ENCODE results near the gene R3HDM1.

The R3HDM1 gene

GRCh38 chr2:135641156-135642068, 110.1 kb downstream of the R3HDM1 start:
- no peaks in the 10 kb centered on the region for H3K9me2 ChIP-seq (replicated peaks; ENCODE audit: insufficient read depth, low read length)
- no peaks in the 10 kb centered on the region for H3K27me3 ChIP-seq (ENCODE audit: low read length)
- H3K9ac ChIP-seq (ENCODE audit: low read length), result no peak overlapping the region
- TF ChIP-seq EZH2phosphoT487 (conservative IDR thresholded peaks at IDR 0.05; ENCODE audit: low read length) (no peak), CTCF (IDR thresholded peaks at IDR 0.05; ENCODE audit: insufficient read depth, low read length, poor library complexity, severe bottlenecking) (no peak)
- no peaks in the 10 kb centered on the region; the same call in 1 of the 2 replicates for H4K20me1 ChIP-seq (ENCODE audit: low read depth, low read length)
- peaks cover 4% of the 10 kb centered on the region; the same call in 1 of the 2 replicates for H3F3A ChIP-seq (ENCODE audit: insufficient read depth)
- H3K36me3 ChIP-seq (ENCODE audit: low read length), result peaks cover 37% of the 10 kb centered on the region
- H3K9me3 ChIP-seq (ENCODE audit: insufficient read depth, low read length), result no peaks in the 10 kb centered on the region
- no peaks in the 10 kb centered on the region for H3K79me2 ChIP-seq (ENCODE audit: insufficient read depth, low read length)
- no peak overlapping the region for H3K4me2 ChIP-seq (ENCODE audit: low read depth, low read length, poor library complexity, severe bottlenecking)
- no peak overlapping the region for H3K4me3 ChIP-seq (ENCODE audit: insufficient read depth, low read length, poor library complexity, severe bottlenecking)
- no peak overlapping the region for H3K27ac ChIP-seq (ENCODE audit: low read depth, low read length)
- H2AFZ ChIP-seq (ENCODE audit: low read depth, low read length, severe bottlenecking), result no peak overlapping the region

GRCh38 chr2:135647836-135648579, 116.7 kb downstream of the R3HDM1 start:
- Histone ChIP-seq H3F3A (ENCODE audit: insufficient read depth) (peaks cover 4% of the 10 kb centered on the region; the same call in 1 of the 2 replicates), H3K4me2 (ENCODE audit: low read depth, low read length, poor library complexity, severe bottlenecking) (no peak overlapping the region), H2AFZ (ENCODE audit: low read depth, low read length, severe bottlenecking) (no peak overlapping the region), H3K27me3 (ENCODE audit: low read length) (no peaks in the 10 kb centered on the region), H3K4me3 (ENCODE audit: insufficient read depth, low read length, poor library complexity, severe bottlenecking) (no peak overlapping the region), H3K9me2 (replicated peaks; ENCODE audit: insufficient read depth, low read length) (no peaks in the 10 kb centered on the region), H3K9ac (ENCODE audit: low read length) (no peak overlapping the region), H4K20me1 (ENCODE audit: low read depth, low read length) (no peaks in the 10 kb centered on the region; the same call in 1 of the 2 replicates), H3K79me2 (ENCODE audit: insufficient read depth, low read length) (no peaks in the 10 kb centered on the region), H3K36me3 (ENCODE audit: low read length) (peaks cover 52% of the 10 kb centered on the region), H3K9me3 (ENCODE audit: insufficient read depth, low read length) (no peaks in the 10 kb centered on the region), H3K27ac (ENCODE audit: low read depth, low read length) (no peak overlapping the region)
- TF ChIP-seq EZH2phosphoT487 (conservative IDR thresholded peaks at IDR 0.05; ENCODE audit: low read length), result no peak
- no peak for TF ChIP-seq CTCF (IDR thresholded peaks at IDR 0.05; ENCODE audit: insufficient read depth, low read length, poor library complexity, severe bottlenecking)

GRCh38 chr2:135650721-135651120, 119.4 kb downstream of the R3HDM1 start:
- H3K9me2 ChIP-seq (replicated peaks; ENCODE audit: insufficient read depth, low read length), result no peaks in the 10 kb centered on the region
- H3K9me3 ChIP-seq (ENCODE audit: insufficient read depth, low read length), result no peaks in the 10 kb centered on the region
- no peak overlapping the region for H3K4me2 ChIP-seq (ENCODE audit: low read depth, low read length, poor library complexity, severe bottlenecking)
- no peaks in the 10 kb centered on the region for H4K20me1 ChIP-seq (ENCODE audit: low read depth, low read length)
- no peaks in the 10 kb centered on the region for H3K27me3 ChIP-seq (ENCODE audit: low read length)
- peaks cover 40% of the 10 kb centered on the region for H3K36me3 ChIP-seq (ENCODE audit: low read length)
- TF ChIP-seq EZH2phosphoT487 (conservative IDR thresholded peaks at IDR 0.05; ENCODE audit: low read length) (no peak), CTCF (IDR thresholded peaks at IDR 0.05; ENCODE audit: insufficient read depth, low read length, poor library complexity, severe bottlenecking) (no peak)
- no peak overlapping the region for H3K27ac ChIP-seq (ENCODE audit: low read depth, low read length)
- H3K79me2 ChIP-seq (ENCODE audit: insufficient read depth, low read length), result no peaks in the 10 kb centered on the region
- no peak overlapping the region for H3K9ac ChIP-seq (ENCODE audit: low read length)
- H3F3A ChIP-seq (ENCODE audit: insufficient read depth), result peaks cover under 1% of the 10 kb centered on the region; the same call in 1 of the 2 replicates
- no peak overlapping the region for H3K4me3 ChIP-seq (ENCODE audit: insufficient read depth, low read length, poor library complexity, severe bottlenecking)
- no peak overlapping the region for H2AFZ ChIP-seq (ENCODE audit: low read depth, low read length, severe bottlenecking)
